Right atrium auricular region (tissue), 2 donors: Measurements from ENCODE around the gene PTCH1. TPM values are rescaled to one million over a fixed set of nuclear protein-coding genes. Genes with fewer than 3 reads are reported as not detected.

Source experiments
- DNase-seq: peaks from one replicate; pipeline ENCODE4 v3.0.0-alpha.2; 2019; ENCODE audit warnings: low spot score
- H3K27ac ChIP-seq, 2 donors: fragments of 200-600 bp; sonication (generic); 1 replicate in 1 of 2; 2 replicates in 1 of 2; pipeline ENCODE4 v1.5.1; 2016 to 2019
- H3K27me3 ChIP-seq, 2 donors: fragments of 200-600 bp; sonication (generic); one replicate each; pipeline versions ENCODE4 v1.5.1 to v1.6.0; 2017 to 2019
- H3K36me3 ChIP-seq: fragments of 200-600 bp; sonication (generic); one replicate; pipeline ENCODE4 v1.5.1; 2016
- H3K4me1 ChIP-seq, 2 donors: fragments of 200-600 bp; sonication (generic); one replicate each; pipeline versions ENCODE4 v1.5.1 to v1.6.0; 2017 to 2019
- H3K4me3 ChIP-seq, 2 donors: fragments of 200-600 bp; sonication (generic); 1 replicate in 1 of 2; 2 replicates in 1 of 2; pipeline ENCODE4 v1.5.1; 2017 to 2019; ENCODE audit warnings: mild to moderate bottlenecking in 1 of 2, moderate library complexity in 1 of 2
- H3K9me3 ChIP-seq, 2 donors: fragments of 200-600 bp; sonication (generic); one replicate each; pipeline ENCODE4 v1.5.1; 2019
- total RNA-seq, 2 donors: library from RNA; depleted of rRNA; stranded (reverse); fragments of >200 nt; gene quantifications; one replicate each; pipeline ENCODE4 v1.1.0, GENCODE V29; 2016
- TF ChIP-seq, protein P1 (sequence below), 2 donors: fragments of 200-600 bp; sonication (generic); IDR thresholded peaks; one replicate each; pipeline ENCODE4 v1.5.1; 2019; ENCODE audit warnings: antibody characterized with exemption in 2 of 2

Gene PTCH1
- total RNA-seq, 2 donors from 2014 or later, result 5.4 to 6.3 TPM

DNA sequence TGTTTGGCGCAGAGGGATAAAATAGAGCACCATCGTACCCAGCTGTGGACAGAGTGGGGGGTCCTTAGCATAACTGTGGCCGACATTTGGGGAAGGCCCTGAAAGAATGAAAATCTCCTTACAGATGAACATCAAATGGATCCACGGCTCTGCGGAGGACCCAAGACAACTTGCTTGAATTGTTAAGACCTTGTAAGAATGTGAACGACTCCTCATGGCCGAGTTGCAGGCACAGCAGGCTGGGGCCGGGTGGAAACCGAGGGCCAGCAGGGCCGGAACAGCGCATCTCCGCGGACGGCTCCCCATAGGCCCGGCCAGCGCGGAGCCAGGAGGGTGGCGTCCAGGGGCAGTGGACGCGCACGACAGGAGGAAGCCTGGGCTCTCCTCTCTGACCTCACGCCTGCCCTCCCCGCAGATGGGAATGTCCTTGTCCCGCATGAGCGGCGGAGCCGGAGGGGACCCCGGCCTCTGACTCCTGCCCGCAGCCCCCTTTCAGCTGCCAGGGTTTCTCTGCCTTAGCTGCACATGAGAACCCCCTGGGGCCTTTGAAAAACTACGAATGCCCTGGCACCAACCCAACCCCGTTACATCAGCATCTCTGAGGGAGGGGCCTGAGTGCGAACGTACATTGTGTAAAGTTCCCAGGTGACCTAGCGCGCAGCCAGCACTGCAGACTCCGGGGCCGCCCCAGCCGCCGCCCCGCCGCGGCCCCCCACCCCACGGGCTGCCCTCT, 36.2 kb upstream of the PTCH1 start:
- Histone ChIP-seq H3K27ac (no peak overlapping the region), H3K9me3 (no peaks in the 10 kb centered on the region), H3K36me3 (no peaks in the 10 kb centered on the region), H3K4me3 (peak overlapping the region; percentile 40 to 44), H3K27me3 (no peaks in the 10 kb centered on the region), H3K4me1 (peaks cover 0 to 5% of the 10 kb centered on the region in 2 donors)
- peak; percentile 66 for DNase-seq
- TF ChIP-seq, protein P1, sequence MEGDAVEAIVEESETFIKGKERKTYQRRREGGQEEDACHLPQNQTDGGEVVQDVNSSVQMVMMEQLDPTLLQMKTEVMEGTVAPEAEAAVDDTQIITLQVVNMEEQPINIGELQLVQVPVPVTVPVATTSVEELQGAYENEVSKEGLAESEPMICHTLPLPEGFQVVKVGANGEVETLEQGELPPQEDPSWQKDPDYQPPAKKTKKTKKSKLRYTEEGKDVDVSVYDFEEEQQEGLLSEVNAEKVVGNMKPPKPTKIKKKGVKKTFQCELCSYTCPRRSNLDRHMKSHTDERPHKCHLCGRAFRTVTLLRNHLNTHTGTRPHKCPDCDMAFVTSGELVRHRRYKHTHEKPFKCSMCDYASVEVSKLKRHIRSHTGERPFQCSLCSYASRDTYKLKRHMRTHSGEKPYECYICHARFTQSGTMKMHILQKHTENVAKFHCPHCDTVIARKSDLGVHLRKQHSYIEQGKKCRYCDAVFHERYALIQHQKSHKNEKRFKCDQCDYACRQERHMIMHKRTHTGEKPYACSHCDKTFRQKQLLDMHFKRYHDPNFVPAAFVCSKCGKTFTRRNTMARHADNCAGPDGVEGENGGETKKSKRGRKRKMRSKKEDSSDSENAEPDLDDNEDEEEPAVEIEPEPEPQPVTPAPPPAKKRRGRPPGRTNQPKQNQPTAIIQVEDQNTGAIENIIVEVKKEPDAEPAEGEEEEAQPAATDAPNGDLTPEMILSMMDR (IDR thresholded peaks at IDR 0.05), result no peak

DNA sequence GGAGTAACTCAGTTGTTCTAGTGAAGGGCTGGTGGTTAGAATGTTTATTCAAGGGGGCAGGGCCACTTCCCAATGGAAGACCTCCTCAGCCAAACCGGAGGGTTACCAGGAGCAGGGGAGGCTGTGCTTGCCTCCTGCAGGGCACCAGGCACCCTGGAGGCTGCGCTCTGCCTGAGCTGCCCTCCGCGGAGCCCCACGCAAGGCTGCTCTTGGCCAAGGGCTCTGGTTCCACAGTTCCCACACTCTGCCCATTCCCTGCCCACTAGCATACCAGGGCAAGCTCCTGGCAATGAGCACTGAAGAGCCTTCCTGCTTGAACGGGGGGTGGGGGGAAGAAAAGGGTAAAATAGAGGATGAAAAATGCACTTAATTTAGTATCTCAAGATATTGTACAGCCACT, 35.5 kb upstream of the PTCH1 start:
- TF ChIP-seq, protein P1 (IDR thresholded peaks at IDR 0.05), result no peak
- Histone ChIP-seq H3K4me1 (peaks cover 0 to 5% of the 10 kb centered on the region in 2 donors), H3K27me3 (no peaks in the 10 kb centered on the region), H3K27ac (no peak overlapping the region), H3K4me3 (no peak overlapping the region), H3K36me3 (no peaks in the 10 kb centered on the region), H3K9me3 (no peaks in the 10 kb centered on the region)
- no peak for DNase-seq

DNA sequence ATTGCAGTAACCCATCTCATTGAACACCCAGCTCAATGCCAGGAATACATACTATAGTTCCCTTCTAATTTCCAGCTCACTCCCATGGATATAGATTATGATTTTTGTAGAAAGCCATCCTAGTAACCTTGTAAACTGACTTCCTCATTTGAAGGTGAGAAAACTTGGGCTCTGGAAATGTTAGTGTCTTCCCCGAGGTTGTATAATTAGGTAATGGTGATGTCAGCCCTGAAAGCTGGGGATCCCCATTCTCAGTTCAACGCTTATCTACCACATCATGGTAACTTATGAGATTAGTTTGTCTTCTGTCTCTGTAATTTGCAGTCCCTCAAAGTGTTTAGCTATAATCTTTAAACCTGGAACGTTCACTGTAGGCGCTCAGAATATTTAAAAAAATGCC, 34.6 kb upstream of the PTCH1 start:
- TF ChIP-seq, protein P1 (IDR thresholded peaks at IDR 0.05), result no peak
- H3K27me3 ChIP-seq, result no peaks in the 10 kb centered on the region

DNA sequence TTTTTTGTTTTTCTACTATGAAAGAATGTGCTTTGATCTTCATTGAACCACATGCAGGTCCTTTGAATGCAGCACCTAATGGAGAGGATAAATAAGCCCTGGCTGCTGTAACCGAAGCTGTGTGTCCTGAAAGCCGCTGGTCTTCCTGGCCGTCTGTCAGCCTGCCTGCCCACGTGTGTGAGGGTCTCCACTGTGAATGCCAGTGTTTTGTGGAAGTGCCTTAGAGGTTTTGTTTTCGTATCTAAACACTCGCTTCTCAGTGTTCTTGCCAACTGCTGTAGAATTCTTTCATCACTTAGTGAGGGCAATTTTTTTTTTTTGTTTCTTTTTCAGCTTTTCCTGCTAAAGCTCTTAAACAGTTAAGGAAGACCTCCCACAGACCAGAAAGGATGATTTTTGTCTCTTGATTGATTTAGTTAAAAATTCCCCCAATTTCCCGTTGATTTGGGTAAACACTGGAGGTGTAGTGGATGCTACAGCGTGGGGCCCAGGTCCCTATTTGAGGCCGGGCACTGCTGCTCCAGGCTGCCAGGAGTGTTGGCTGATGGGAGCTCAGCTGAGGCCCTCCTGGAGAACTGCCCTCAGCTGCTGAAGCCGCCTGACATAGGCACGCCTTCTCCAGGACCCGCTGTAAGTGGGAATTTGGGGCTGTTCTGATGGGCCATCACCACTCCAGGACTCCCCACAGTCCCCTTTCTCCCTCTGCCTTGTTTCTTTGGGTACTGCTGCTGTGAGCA, 29.2 kb upstream of the PTCH1 start:
- H3K27ac ChIP-seq, result no peak overlapping the region
- no peaks in the 10 kb centered on the region for H3K36me3 ChIP-seq
- no peaks in the 10 kb centered on the region for H3K4me1 ChIP-seq
- H3K4me3 ChIP-seq, result no peak overlapping the region
- H3K9me3 ChIP-seq, result no peaks in the 10 kb centered on the region
- H3K27me3 ChIP-seq, result no peaks in the 10 kb centered on the region
- DNase-seq, result no peak
- TF ChIP-seq, protein P1 (IDR thresholded peaks at IDR 0.05), result no peak

More for the DNA sequence above, 34.6 kb upstream of the PTCH1 start:
- Histone ChIP-seq H3K4me1 (peaks cover 0 to 5% of the 10 kb centered on the region in 2 donors), H3K4me3 (no peak overlapping the region), H3K36me3 (no peaks in the 10 kb centered on the region), H3K27ac (no peak overlapping the region), H3K9me3 (no peaks in the 10 kb centered on the region)
- no peak for DNase-seq

DNA sequence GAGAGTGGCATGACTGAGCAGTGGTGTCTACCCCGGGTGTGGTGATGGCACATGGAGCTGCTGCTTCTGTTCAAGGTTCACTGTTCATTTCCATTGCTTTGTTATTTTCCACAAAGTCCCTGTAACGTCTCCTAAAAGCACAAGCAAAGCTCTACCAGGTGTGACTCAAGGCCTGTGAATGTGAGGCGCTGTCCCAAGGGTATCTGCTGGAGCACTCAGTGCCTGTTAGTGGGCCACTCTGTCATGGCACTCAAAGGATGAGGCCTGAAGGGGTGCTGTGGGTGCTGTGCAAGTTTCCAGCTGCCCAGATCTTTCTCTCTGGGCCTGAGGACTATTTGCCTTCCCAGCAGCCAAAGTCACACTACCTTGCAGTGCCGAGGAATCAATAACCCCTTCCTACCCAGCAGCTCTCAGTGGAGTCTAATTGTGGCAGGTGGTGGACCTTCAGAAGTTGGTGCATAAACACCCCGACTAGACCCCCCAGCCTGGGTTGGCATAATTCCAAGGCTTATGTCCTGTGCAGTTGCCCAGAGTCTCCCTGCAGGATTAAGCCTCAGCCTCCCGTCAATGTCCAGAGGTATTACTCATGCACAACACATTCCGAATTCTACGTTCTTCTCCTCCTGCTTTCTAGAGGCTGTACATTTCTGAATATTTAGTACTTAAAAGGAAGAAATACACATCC, 17.4 kb upstream of the PTCH1 start:
- H3K4me3 ChIP-seq, result no peak overlapping the region
- DNase-seq, result no peak
- no peaks in the 10 kb centered on the region for H3K27me3 ChIP-seq
- no peaks in the 10 kb centered on the region for H3K36me3 ChIP-seq
- TF ChIP-seq, protein P1 (IDR thresholded peaks at IDR 0.05), result no peak
- H3K4me1 ChIP-seq, result no peaks in the 10 kb centered on the region
- H3K9me3 ChIP-seq, result no peaks in the 10 kb centered on the region
- H3K27ac ChIP-seq, result no peak overlapping the region
